Central memory CD4-positive, alpha-beta T cell (primary cell): ENCODE measurements around the gene MAMDC2.
"Not testable (repeated sequence)": the region's sequence is repeated elsewhere in the genome, so short reads cannot be mapped to it uniquely, and the experiment has no call there.

Experiments used
- DNase-seq: peaks from one replicate; pipeline ENCODE4 v3.0.0; 2022

The MAMDC2 gene

DNA sequence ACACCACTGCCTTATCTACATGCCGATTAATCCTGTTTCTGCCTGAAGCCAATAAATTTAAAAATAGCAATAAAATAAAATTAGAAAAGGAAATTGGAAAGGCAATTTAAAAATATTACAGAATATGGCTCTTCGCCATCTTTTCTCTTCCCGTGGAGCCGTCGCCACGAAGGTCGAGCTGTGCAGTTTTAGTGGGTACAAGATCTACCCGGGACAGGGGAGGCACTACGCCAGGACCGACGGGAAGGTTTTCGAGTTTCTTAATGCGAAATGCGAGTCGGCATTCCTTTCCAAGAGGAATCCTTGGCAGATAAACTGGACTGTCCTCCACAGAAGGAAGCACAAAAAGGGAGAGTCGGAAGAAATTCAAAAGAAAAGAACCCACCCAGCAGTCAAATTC lies 173.4 kb downstream of the MAMDC2 start:
- no peak for DNase-seq

DNA sequence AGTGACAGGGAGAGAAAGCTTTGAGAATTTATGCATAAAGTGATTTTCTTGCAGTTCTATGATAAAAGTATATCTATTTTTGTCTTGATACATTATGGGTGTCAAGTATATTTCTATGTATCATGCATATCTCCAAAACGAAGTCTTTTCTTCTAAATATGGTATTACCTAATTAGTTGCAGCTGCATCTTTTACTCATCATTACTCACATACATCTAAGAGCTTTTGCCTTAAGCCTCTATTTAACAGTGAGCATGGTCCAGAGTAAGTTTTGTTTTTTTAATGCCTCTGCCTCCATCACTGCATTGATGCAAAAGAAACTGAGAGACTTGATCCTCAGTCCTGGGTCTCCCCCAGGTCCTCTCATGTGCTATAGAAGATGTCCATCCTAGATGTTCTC lies 175.1 kb downstream of the MAMDC2 start:
- DNase-seq = no peak

DNA sequence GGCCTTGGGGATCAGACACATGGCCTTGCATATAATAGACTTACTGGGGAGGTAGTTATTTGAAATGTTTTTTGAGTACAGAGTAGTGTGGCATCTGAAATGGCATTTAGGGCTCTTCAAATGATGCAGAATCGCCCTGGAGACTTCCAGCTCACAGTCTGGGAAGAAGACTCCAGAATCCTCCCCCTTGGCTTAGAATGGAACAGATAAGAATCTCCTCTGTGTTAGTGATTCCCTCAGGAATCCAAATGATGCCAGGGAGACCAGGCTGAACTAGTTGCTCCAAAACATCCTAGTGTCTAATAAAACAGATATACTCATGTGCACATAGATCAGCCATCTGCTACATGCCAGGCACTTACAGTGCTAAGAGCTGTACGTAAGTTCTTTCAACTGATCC lies 176.6 kb downstream of the MAMDC2 start:
- DNase-seq = no peak

DNA sequence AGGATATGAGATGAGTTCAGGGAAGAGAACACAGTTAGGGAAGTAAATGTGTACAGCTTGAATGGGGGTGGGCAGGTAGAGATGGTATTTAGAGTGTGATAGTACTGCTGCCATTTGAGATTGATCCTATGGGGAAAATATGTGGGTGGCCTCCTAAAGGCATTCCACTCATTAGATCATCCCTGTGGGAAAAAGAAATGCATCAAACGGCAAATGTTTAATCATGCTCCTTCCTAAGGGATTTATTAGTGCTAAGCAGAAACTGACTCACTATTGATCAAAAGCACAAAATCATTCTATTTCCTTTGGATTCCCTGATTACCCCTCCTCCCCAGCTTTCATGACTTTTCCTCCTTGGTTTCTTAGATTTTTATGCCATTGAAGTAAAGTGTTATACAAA lies 178.7 kb downstream of the MAMDC2 start:
- DNase-seq = no peak

DNA sequence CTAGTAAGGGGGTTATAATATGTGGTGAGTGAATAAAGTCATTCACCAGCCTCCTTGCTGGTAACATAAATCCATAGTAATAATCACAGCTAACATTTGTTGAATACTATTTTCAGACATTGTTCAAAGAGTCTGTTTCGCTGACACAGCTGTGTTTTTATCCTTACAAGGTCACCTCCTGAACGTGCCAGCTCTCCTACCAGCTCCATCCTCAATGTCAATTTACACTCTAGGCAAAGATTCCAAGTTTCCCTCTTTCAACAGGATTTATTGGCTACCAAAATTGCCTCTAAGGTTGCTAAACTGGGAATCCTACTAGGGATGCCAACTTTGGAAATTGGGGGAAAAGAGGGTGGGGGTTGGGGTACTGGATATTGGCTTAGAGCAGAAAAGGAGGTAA lies 184.5 kb downstream of the MAMDC2 start:
- no peak for DNase-seq

DNA sequence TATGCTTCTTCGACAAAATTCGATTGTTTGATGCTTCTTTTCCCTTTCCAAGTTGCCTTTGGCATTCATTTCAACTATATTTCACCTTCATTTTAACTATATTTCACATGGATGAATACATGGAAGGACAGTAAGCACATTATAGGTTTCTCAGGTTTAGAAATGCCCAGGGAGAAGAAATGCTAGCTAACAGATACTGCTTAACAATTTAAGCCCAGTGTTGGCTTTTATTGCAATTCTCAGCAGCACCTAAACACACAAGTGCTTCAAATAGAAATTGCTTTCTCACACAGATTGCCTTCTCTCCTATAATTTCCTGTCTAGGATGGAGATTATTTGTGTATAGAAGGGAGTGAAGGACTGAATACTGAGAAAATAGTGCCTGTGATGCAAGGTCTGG lies 185.0 kb downstream of the MAMDC2 start:
- DNase-seq = no peak

DNA sequence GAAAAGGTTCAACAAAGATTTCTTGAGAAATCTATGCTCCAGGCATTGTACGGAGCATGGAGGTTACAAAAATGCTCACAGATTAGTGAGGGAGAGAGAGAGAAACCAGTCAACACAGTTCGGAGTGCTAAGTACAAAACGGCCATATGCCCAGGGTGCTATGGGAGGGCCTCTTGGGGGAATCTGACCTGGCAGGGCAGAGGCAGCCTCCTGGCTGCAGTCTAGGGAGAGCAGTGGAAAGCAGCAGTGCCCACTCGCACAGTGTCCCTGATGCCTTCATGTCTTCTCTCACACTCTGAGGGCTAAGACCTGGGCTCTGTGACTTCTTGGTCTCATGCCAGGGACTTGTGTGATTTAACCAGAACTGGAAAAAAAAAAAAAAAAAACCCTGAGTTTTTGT lies 185.4 kb downstream of the MAMDC2 start:
- DNase-seq = no peak

DNA sequence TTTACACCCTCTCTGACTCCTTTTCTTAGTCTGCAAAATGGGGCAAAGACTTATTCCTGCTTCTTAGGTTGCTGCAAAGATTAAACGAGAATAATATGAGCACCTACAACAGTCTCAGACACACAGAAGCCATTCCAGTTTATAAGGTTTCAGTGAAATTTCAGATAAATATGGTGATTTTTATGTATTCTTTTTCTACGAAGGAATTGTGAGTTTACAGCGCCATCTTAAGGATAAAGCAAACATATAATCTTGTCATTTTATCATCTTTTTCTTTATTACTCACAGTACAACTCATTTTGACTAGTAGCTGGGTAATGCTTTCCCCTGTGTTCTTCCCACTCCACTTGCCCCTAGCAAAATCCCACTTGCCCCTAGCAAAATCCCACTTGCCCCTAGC lies 185.9 kb downstream of the MAMDC2 start:
- no peak for DNase-seq

DNA sequence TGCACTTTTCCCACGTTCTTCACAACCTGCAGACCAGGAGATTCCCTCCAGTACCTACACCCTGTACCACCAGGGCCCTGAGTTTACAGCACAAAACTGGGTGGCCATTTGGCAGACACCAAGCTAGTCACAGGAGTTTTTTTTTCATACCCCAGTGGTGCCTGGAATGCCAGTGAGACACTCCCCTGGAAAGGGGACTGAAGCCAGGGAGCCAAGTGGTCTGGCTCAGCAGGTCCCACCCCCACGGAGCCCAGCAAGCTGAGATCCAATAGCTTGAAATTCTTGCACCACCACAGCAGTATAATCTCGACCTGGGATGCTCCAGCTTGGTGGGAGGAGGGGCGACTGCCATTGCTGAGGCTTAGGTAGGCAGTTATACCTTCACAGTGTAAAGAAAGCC lies 188.8 kb downstream of the MAMDC2 start:
- no peak for DNase-seq

DNA sequence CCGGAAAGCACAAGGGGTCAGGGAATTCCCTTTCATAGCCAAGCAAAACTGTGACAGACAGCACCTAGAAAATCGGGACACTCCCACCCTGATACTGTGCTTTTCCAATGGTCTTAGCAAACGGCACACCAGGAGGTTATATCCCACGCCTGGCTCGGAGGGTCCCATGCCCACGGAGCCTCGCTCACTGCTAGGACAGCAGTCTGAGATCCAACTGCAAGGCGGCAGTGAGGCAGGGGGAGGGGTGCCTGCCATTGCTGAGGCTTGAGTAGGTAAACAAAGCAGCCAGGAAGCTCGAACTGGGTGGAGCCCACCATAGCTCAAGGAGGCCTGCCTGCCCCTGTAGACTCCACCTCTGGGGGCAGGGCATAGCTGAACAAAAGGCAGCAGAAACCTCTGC lies 190.6 kb downstream of the MAMDC2 start:
- not testable (repeated sequence) for DNase-seq

DNA sequence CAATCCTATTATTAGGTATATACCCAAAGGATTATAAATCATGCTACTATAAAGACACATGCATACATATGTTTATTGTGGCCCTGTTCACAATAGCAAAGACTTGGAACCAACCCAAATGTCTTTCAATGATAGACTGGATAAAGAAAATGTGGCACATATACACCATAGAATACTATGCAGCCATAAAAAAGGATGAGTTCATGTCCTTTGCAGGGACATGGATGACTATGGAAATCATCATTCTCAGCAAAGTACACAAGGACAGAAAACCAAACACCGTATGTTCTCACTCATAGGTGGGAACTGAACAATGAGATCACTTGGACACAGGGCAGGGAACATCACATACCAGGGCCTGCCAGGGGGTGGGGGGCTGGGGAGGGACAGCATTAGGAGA lies 202.3 kb downstream of the MAMDC2 start:
- DNase-seq = not testable (repeated sequence)

DNA sequence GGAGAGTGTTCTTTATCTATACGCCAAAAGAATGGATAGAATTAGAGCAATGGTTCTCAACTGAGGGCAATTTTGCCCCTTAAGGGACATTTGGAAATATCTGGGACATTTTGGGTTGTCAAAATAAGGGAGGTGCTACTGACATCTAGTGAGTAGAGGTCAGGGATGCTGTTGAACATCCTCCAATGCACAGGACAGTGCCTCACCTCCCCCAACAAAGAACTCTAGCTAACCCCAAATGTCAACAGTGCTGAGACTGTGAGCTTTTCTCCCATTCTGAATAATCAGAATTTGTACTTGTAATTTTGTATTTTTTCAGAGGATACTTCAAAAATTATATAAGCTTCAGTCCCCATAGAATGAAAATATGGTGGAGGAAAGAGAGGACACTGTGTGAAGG lies 206.6 kb downstream of the MAMDC2 start:
- DNase-seq = no peak

DNA sequence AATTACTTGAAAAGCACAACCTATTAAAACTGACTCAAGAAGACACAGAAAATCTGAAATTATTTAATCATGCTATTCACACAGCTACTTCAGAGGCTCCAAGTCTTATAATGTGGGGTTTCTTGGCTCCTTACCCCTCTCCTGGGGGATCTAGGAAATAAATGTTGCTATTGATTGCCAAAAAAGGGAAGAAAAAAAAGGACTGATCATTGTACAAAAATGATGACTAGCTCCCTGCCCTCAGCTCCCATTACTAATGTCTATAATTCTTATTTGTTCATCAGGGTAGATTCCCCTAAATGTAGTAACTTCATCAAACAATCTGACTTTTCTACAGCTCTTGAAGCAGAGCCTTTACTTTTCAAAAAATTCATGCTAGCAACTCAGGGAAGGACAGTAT lies 211.8 kb downstream of the MAMDC2 start:
- no peak for DNase-seq

DNA sequence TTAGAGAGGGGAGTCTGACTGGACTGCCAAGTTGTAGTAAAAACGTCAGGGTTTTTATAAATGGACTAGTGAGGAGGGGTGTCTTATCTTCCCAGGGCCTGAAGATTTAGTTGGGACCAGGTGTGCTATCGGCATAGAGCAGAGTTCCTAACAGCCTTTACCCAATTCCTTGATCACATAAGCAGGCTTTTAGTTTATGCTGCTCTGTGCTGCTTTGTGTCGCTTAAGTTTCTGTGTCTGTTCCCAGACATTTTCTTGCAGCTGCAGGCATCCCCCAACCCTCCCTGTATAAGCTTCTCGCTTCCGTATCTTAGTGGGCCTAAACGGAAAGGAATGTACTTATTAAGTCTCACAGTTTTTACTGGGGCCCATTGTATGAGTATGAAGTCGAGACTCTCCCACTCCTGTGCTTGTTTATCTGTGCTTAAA lies 212.5 kb downstream of the MAMDC2 start:
- DNase-seq = no peak

DNA sequence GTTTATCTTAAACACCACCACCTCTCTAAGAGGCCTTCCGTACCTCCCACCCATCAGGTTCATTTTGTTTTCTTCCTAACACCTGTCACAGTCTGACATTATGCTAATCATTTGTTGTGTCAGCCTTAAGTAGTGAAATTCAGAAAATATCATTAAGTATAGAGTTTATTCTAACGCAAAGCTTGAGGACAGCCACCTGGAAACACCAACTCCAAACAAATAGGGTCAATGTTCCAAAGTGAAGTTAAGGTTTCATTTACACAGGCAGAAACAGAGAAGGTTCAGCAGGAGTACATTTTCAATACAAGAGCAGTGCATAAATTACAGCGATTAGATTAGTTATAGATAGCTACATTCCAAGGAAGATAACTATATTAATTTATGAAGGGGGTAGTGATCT lies 213.9 kb downstream of the MAMDC2 start:
- DNase-seq = no peak

DNA sequence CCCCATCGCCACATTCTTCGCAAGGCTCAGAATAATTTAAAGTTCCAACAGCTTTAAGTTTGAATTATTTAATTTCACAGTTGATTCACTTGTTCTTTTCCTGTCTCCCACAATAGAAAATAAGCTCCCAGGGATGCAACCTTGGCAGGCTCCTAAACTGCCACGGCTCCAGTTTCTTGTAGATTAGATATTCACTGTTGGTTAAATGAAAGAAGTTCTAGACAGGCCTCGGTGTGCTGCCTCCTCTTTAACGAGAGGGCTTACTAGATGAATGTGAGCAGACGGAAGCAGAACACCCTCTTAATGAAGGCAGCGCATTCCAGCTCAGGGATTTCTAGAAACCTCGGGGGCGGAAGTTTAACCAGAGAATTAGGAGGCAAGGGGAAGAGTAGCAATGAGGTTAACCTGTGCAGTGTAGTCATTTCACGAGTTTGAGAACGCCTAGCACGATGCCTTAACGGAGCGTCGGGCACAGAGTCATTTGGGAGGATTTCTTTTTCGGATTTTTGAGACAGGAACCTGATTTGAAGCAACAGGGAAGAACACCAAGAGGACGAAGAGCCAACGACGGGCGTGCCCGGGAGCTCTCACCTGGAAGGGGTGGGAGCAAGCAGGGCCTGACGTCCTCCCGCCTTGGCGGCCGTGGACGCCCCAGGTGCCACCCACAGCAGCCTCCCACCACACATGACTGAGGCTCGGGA lies 214.5 kb downstream of the MAMDC2 start:
- no peak for DNase-seq

DNA sequence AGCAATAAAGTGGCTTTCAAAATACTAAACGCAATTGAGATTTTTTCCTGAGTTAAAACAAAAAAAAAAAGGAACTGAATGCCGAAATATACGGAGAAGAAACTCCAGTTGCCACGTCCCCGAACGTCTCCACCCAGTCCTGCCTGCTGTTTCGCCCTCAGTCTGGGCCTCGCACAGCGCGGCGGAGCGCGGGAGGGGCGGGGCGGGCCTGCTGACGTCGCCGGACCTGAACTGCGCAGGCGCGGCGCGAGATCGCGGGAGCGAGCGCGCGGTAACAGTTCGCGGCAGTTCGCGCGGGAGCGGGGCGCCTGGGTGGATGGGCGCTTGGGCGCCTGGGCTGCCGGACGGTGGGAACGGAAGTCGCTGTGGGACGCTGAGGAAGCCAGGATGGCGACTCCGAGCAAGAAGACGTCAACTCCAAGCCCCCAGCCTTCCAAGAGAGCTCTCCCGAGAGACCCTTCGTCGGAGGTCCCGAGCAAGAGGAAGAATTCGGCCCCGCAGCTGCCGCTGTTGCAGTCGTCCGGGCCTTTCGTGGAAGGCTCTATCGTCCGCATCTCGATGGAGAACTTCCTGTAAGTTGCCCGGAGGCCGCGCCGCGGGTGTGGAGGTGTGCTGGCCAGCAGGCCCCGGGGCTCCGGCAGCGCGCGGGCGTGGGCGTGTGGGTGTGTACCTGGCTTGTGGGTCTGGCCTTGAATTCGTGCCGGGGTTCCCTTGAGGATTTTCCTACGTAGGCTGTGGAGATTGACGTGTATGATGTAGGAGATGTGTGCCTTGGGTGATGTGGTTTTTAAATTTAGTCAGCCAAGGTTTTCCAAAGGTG lies 215.3 kb downstream of the MAMDC2 start, which contains the start of gene SMC5:
TSS of gene SMC5 (plus strand) at position 287 of the 820 bp plus-strand sequence. CDS start at position 388, 101 bp downstream.
- peak; percentile 92 for DNase-seq

DNA sequence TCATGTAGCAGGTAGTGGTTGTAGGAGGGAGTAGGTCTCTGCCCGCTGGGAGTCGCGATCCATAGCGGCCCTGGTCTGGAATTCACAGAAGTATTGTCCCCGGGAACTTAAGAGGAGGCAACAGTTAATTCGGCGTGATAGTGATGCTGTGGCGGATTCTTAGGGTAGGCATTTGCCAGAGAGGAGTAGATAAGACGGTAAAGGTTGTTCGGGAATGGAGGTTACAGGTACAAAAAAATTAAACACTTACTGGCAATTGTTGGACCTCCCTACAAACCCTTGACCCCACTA lies 215.8 kb downstream of the MAMDC2 start:
- DNase-seq = no peak

DNA sequence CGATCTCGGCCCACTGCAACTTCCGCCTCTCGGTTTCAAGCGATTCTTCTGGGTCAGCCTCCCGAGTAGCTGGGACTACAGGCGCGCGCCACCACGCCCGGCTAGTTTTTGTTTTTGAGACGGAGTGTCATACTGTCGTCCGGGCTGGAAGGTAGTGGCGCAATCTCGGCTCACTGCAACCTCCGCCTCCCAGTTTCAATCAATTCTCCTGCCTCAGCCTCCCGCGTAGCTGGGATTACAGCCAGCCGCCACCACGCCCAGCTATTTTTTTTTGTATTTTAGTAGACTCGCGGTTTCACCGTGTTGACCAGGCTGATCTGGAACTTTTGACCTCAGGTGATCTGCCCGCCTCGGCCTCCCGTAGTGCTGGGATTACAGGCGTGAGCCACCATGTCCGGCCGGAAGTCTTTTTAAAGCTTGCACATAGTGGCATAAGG lies 216.4 kb downstream of the MAMDC2 start:
- DNase-seq = no peak

DNA sequence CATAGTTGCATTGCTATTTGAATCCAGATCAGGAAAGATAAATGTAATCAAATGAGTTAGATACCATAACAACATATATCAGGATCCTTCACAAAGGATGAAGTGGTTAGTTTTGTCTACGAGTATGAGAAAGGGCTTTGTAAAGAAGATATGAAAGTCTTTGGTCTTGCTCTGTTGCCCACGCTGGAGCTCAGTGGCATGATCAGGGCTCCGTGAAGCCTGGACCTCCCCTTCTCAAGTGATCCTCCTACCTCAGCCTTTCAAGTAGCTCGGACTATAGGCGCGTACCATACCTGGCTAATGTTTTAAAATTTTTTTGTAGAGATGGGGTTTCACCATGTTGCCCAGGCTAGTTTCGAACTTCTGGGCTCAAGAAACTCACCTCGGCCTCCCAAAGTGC lies 217.0 kb downstream of the MAMDC2 start:
- no peak for DNase-seq

DNA sequence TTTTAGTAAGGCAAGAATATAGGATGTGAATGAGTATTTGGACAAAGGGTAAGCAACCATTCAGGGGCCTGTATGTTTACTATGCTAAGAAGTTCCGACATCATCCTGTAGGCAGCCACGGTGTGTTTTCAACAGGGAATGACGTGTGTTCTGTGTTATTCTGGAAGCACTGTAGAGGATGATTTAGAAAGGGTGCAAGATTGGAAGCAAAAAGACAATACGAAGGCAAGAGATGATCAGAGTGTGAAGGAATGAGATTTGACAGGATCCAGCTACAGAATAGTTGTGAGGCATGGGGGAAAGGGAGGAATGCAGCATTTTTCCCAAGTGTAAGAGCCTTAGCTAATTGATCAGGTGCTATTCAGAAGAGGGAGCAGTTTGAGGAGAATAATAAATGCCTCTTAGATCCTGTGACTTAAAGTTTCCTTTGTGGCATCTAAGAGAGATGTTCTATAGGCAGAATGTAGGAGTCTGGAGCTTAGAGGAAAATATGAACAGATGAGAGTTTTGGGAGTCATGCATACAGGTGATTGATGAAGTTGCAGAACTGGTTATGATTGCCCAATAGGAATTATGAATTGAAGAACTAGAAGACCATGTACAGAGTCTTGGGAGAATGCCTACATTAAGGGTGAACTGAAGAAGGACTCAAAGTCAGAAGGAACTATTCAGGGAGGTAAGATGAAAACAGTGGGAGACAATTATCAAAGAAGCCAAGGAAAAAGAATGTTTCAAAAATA lies 217.7 kb downstream of the MAMDC2 start:
- DNase-seq = no peak

DNA sequence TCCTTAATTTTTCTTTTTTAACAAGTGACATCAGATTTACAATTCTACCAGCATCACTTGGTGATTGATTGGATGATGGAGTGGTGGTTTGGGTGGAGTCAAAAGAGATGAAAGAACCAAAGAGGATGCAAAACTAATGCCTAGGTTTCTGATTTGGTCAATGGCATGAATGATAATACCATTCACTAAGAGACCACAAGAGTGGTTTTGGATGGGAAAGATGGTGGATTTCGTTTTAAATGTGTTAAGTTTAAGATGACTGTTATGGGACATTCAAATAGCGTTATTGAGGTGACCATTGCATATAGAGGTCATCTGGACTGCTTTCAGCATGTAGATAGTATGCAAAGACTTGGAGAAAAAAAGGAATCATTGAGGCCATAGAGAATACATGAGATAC lies 218.7 kb downstream of the MAMDC2 start:
- DNase-seq = no peak

DNA sequence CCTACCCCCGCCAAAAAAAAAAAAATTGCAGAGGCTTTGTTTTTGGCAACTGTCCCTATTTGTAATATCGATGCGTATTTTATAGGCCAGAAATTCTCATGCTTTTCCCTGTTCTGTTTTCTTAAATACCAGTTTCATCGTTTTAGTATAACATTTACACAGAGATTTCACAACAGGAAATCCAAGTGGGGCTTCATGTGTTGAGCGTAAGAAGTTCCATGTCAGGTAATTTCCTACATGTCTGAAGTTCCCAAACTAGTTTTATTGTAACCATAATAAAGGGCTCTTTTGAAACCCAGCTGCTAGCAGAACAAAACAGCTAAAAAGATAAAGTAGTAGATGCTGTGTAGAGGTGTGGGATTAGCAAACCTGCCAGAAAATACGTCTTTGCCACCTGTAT lies 219.3 kb downstream of the MAMDC2 start:
- no peak for DNase-seq

DNA sequence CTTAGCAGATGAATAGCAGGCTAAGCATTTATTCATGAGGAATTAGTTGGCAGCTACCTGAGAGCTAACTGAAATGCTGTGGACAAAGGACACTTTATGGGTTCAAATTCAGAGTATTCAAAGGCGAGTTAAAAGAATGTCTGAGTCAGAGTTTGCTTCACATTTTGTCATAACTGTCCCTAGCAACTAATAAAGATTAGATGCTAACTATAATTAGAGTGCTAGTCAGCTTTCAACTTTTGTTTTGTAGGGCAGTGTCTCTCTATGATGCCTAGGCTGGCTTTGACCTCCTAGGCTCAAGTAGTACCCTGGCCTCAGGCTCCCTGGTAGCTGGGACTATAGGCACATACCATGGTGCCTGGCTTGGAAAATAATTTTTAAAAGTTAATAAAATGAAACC lies 219.8 kb downstream of the MAMDC2 start:
- no peak for DNase-seq
